GM23248 (cell line): ENCODE results near the gene LIM2.

Experiments
- EZH2 ChIP-seq: fragments of 200-600 bp; sonication (generic); IDR thresholded peaks from 2 replicates; pipeline ENCODE4 v1.6.1; 2018; ENCODE audit warnings: antibody characterized with exemption, mild to moderate bottlenecking; ENCODE audit not compliant: insufficient read depth, poor library complexity, severe bottlenecking
- EZH2phosphoT487 ChIP-seq: fragments of 200-600 bp; sonication (generic); IDR thresholded peaks from 2 replicates; pipeline ENCODE4 v1.6.1; 2018; ENCODE audit warnings: antibody characterized with exemption, moderate library complexity, mild to moderate bottlenecking, low read depth; ENCODE audit not compliant: insufficient read depth

DNA sequence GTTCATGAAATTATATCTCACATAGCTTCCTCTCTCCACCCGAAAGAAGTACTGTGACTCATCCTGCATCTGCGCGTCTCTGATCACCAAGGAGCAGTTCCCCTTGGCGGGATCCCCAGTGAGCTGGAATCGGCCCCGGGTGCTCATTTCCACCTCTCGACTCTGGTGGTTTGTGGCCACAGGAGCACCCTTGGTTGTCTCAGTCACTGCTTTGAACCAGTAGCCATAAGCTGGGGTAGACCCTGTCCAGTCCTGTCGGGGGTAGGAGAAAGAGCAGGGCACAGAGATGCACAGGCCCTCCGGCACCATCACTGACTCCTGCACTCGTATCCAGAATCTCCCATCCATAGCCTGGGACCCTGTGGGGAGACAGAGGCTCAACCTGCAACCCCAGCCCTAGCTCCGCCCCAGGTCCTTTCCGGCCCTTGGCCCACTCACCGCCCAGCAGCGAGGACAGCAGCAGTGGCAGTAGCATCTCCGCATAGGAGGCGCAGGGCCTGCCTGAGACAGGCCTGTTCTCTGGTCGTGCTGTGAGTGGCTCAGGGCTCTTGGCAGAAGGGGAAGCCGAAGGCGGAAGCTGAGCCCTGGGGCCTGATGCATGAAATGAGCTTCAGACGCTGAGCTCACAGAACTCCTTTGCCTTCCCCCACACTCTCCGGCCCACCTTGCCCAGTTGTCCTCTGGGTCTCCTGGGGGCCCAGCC lies 29.5 kb upstream of the LIM2 start, which contains the start of gene SIGLEC10:
- TF ChIP-seq EZH2phosphoT487 (no peak), EZH2 (no peak)
